GF-D8 (cell line): ENCODE results near the gene ARMC6.
"Not testable (repeated sequence)": the region's sequence is repeated elsewhere in the genome, so short reads cannot be mapped to it uniquely, and the experiment has no call there.

Experiments
- DNase-seq: peaks from one replicate; lab custom pipeline; 2025; lab: John Stamatoyannopoulos, UW

Gene ARMC6

DNA sequence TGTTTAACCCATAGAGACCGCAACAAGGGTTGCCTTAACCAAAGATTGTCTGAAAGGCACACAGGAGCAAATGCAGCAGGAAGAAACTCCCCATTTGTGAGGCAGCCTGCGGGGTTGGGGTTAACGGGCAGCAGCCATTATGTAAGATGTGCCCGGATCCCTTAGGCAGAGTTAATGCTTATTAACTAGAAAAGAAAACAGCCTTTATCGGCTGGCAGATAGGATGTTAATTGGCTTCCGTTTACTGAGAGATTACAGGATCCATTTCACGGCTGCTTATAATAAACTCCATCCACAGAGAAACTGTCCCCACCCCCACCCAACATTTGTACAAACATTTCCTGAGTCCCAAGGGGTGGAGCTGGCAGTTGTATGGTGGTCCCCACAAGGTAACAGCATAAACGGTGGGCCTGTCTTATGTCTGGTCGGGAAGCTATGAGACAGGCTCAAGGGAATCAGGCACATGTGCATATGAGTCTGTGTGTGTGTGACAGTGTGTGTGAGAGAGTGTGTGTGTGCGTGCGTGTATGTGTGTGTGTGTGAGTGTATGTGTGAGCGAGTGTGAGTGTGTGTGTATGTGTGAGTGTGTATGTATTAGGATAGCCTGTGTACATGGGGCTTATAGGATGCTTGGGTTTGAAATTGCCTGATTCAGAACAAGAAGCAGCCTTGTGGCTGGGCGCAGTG is 40.9 kb downstream of the ARMC6 start:
- no peak for DNase-seq

DNA sequence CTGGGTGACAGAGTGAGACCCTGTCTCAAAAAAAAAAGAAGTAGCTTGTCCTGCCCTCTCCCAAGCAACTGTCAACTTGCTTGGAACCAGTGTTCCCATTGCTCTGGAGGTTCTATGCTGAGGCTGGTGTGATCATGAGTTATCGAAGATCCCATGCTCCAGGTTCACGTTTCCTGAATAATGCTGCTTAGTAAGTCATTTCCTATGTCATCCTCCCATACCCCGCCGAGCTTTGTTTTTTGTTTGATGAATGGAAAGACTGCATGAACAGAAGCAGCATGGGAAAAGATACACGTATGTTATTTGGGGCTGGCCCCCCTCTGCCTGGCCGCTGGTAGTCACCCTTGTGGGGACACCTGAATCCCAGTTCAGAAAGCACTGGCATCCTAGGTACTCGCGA is 41.7 kb downstream of the ARMC6 start:
- no peak for DNase-seq

DNA sequence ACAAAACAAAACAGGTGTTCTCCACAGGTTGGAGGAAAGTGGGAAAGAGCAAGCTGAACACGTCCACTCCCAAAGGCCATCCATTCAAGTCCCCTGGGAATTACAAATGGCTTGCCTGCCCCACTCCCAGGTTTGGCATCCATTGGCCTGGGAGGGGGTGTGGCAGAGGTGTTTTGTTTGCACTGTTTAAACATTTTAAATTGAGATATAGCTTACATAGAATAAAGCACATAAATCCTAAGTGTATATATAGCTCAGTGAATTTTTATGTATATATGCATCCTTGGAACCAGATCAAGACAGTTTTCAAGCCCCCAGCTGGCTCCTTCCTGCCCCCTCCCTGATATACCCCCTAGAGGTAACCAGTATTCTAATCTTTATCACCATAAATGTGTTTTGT is 43.1 kb downstream of the ARMC6 start:
- DNase-seq, result no peak

DNA sequence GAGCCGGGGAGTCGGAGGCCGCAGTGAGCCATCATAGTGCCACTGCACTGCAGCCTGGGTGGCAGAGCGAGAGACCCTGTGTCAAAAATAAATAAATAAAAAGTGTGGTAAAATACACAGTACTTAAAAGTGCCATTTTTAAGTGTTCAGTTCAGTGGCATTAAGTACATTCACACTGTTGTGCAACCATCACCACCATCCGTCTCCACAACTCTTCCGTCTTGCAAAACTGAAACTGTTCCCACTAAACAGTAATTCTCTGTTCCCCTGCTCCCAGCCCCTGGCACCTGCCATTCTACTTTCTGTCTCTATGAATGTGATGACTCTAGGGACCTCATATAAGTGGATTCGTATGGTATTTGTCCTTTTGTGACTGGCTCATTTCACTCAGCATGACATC is 43.7 kb downstream of the ARMC6 start:
- DNase-seq, result no peak

DNA sequence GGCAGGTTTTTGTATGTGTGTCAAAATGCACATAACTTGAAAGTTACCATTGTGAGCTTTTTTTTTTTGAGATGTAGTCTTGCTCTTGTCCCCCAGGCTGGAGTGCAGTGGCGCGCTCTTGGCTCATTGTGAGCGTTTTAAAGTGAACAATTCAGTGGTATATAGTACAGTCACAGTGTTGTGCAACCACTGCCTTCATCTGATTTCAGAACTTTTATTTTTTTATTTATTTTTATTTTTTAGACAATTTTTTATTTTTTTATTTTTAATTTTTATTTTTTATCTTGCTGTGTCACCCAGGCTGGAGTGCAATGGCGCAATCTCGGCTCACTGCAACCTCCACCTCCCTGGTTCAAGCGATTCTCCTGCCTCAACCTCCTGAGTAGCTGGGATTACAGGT is 45.4 kb downstream of the ARMC6 start:
- DNase-seq, result no peak

- no peak for DNase-seq
These were observed 46.2 kb downstream of the ARMC6 start for GRCh38 chr19:19079571-19079970.

DNA sequence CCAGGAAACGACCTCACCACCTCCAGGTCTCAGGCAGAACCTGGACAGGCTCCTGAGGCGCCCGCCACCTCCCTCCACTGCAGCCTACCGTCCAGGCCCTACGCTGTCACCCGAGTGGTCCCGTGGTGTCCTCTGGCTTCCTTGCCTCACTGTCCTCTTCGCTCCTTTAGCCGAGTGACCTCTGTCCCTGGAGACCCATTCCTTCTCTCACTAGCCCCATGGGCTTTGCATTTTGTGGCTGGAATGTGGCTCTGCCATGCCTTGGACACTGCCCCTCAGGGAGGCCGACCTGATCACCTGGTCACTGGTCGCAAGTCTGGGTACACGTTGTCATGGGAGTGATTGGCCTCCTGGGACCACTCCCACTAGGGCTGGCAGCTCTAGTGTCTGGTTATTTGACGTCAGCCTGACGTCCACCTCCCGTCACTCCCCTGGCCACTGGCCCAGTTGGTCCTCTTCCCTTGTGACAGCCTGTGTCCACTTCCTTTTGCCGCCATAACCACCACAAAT is 48.3 kb downstream of the ARMC6 start:
- no peak for DNase-seq

GRCh38 chr19:19083413-19084178 is 50.2 kb downstream of the ARMC6 start:
- DNase-seq, result no peak

DNA sequence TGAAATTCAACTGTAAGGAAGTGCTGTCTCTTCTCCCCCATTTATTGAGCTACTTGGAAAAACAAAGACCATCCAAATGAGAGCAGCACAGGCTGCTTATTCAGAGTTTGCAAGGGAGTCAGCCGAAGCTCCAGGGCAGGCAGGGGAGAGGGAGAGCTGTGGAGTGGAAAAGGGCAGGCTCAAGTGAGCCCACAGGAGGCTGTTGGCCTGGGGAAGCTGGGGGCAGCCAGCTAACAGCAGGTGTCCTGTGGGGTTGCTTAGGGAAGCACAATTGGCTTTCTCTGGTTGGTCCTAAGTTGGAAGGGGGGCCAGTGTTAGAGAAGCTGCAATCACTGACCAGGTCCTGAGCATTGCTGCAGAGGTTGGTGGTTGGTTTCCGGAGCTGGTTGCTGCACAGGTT is 54.3 kb downstream of the ARMC6 start:
- no peak for DNase-seq

DNA sequence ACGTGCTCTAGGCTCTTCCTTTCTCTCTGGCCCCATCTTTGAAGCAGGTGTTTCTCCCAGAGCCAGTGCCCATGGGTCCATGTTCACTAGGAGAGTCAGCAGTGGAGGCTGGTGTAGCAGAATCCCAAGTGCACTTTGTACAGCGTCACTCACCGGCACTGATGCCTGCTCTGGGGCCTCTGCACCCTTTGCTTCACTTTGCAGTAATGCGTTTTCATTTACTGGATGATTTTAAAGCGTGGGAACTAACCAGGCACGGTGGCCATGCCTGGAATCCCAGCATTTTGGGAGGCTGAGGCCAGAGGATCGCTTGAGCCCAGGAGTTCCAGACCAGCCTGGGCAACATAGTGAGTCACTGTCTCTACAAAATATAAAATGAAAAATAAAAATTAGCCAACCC is 61.1 kb downstream of the ARMC6 start:
- DNase-seq, result no peak

DNA sequence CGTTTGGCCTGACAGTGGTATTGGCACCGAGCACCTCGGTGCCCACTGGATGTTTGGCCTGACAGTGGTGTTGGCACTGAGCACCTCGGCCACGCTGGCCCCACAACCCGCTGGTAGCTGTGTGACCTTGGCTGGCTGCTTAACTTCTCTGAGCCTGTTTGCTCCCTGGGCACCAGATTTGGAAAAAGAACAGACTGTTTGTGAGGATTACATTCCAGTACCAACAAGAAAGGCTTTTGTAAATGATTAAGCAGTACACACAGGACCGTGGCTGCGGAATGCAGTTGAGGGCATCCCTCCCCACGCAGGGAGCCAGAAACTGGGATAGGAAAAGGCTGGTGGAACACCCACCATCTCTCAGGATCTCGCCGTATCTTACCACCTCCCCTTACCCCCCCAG is 62.3 kb downstream of the ARMC6 start:
- DNase-seq, result no peak

- DNase-seq, result no peak
These were observed 63.5 kb downstream of the ARMC6 start for GRCh38 chr19:19096641-19097627.

DNA sequence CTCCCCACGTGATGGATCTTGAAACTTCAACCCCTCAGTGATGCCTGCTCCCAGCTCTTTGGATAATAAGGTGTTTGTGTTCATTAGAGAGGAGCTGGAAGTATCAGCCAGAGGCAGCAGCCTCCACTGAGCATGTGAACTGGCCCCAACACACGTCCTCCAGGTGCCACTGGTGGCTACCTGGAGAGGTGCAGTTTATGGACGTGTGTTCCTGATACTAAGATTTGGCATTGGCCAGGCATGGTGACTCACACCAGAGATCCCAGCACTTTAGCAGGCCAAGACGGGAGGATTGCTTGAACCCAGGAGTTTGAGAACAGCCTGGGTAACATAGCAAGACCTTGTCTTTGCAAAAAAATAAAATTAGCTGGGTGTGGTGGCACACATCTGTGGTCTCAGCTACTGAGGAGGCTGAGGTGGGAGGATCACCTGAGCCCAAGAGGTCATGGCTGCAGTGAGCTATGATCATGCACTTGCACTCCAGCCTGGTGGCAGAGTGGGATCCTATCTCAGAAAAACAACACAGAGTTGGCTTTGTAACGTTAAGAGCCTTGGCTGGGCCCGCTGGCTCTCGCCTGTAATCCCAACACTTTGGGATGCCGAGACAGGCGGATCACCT is 64.8 kb downstream of the ARMC6 start:
- DNase-seq, result no peak

DNA sequence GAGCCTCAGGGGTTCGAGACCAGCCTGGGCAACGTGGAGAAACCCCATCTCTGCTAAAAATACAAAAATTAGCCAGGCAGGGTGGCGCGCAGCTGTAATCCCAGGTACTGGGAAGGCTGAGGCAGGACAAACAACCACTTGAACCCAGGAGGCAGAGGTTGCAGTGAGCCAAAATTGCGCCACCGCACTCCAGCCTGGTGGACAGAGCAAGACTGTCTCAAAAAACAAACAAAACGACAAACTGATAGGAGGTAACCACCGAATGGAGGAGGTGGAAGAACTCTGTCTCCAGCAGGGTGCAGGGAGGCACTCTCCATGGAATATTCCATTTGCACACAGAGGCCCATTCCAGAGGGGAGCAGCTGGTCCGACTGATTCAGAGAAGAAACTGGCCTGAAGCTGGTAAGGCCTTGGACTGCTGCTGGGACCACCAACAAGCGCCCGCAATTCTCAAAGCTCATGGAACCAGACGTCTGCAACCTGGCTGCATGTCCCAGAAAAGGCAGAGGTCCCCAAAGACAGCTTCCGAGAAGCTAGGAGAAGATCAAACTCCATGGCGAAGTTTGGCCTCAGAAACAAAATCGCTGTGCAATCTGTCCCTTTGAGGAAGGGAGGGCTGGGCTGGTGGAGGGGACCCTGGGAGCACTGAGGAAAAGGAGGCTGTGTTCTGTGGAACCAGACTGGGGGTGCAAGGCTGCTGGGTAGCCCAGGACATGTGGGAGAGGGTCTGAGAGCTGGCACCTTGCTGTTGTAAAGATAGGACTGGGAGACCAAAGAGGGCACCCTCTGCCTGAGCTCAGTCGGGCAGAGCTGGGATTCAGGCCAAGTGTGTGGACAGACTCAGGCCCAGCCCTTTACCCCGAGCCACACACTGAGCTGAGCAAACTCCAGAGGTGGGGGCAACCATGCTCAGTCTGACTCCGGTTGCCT is 65.6 kb downstream of the ARMC6 start:
- no peak for DNase-seq

- no peak for DNase-seq
These were observed 68.1 kb downstream of the ARMC6 start for GRCh38 chr19:19101540-19101939.

GRCh38 chr19:19102566-19102965 is 69.2 kb downstream of the ARMC6 start:
- not testable (repeated sequence) for DNase-seq

GRCh38 chr19:19103167-19103566 is 69.8 kb downstream of the ARMC6 start:
- DNase-seq, result no peak

DNA sequence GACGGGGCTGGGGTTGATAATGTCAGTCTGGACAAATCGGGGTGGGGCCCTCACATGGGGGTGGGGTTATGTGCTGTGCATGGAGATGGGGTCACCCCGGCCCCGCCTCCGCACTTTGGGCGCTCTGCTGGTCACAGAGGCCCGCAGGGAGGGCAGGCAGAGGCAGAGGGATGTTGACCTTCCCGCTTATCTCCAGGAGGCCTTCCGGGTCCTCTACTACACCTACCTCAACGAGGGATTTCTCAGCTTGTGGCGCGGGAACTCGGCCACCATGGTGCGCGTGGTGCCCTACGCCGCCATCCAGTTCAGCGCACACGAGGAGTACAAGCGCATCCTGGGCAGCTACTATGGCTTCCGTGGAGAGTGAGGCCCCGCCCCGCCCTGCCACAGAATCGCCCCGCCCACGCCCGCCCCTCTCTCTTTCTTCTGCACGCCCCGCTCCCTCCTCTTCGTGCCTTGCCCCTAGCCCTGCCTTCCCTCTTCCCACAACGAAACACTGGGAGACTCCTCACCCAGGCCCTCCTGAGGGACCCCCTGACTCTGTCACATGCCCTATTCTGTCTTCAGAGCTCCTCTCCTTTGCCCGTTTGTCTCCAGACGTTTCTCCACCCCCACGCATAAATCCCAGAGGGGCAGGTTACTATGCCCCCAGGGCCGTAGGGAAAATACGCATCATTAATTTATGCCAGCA is 72.1 kb downstream of the ARMC6 start:
- no peak for DNase-seq

GRCh38 chr19:19106056-19106551 is 72.7 kb downstream of the ARMC6 start:
- DNase-seq, result no peak

- not testable (repeated sequence) for DNase-seq
These were observed 73.5 kb downstream of the ARMC6 start for GRCh38 chr19:19106938-19107337.
